ENCODE data around the gene SLC44A1. TPM values are rescaled to one million over a fixed set of nuclear protein-coding genes. Genes with fewer than 3 reads are reported as not detected.

The SLC44A1 gene
- polyA plus RNA-seq, 3 donors: 10.8 to 16.6 (median 11.6) TPM

- 83 to 94% (median 94%) methylated on average over 15 of the region's 15 CpGs for WGBS, 3 donors
- no peak overlapping the region for H3K27ac ChIP-seq (ENCODE audit: low read depth, low read length)
Observed at GRCh38 chr9:105457560-105458294, 213.3 kb downstream of the SLC44A1 start.

DNA sequence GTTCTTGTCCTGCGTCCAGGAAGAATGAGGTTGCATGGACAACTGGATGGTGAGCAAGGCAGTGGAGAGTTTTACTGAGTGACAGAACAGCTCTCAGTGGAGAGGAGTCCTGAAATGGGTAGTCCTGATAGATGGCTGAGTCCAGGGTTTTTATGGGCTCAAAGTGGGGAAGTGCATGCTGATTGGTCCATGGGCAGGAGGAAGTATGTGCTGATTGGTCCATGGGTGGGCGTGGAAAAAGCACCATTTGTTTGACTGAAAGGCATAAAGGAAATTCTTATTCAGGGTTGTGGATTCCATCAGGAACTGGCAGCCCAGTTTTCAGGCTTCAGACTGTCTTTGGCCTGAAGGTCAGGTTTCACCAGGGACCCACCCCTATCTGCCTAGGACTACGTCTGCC lies 214.0 kb downstream of the SLC44A1 start:
- no peak overlapping the region for H3K27ac ChIP-seq (ENCODE audit: low read depth, low read length)
- 90 to 100% (median 98%) methylated on average over 3 of the region's 3 CpGs for WGBS, 3 donors

DNA sequence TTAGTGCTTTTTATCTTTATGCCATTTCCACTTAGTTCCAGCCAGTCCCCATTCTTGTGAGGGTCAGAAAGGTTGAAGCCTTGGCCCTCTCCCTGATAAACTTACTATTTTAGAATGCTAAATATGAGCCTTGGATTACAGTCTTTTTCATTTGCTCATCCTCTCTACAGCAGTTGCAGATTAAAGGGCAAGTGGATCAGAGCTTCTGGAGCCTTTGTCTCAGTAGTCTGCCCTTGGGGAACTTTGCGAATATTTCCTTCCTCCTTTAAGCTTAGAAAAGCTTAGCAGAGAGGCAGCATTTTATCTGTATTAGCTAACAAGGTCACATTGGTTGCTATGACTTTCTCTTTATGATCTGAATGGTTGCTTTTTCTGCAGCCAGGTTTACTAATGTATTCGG lies 214.9 kb downstream of the SLC44A1 start:
- WGBS, 3 donors: 38 to 71% (median 55%) methylated on average over 2 of the region's 2 CpGs
- H3K27ac ChIP-seq (ENCODE audit: low read depth, low read length): no peak overlapping the region

GRCh38 chr9:105466898-105467455 lies 222.5 kb downstream of the SLC44A1 start:
- 82 to 91% (median 88%) methylated on average over 3 of the region's 3 CpGs for WGBS, 3 donors
- H3K27ac ChIP-seq (ENCODE audit: low read depth, low read length): no peak overlapping the region

GRCh38 chr9:105468875-105469274 lies 224.4 kb downstream of the SLC44A1 start:
- WGBS, 3 donors: 90 to 97% (median 96%) methylated on average over 1 of the region's 1 CpG
- H3K27ac ChIP-seq (ENCODE audit: low read depth, low read length): no peak overlapping the region

GRCh38 chr9:105473221-105473620 lies 228.8 kb downstream of the SLC44A1 start:
- WGBS, 3 donors: 97 to 98% (median 98%) methylated on average over 2 of the region's 2 CpGs
- no peak overlapping the region for H3K27ac ChIP-seq (ENCODE audit: low read depth, low read length)

DNA sequence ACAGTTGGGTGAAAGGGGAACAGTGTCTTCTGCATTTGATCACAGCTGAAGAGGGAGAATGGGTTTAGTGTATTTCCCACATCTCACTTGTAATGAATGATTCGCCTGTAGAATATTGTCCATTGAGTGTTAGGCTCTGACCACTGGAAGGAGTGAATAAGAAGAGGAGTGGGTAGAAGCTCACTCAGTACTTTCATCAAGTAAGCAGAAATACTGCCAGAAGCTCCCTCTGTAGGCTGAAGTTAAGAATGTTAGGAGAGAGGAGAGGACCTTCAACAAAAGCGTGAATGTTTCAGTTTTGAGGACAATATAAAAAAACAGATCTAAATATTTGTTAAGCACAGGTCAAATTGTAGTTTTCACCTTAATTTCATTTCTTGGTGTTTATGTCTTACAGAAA lies 230.9 kb downstream of the SLC44A1 start:
- WGBS, 3 donors: 54 to 82% (median 75%) methylated on average over 2 of the region's 2 CpGs
- no peak overlapping the region for H3K27ac ChIP-seq (ENCODE audit: low read depth, low read length)

DNA sequence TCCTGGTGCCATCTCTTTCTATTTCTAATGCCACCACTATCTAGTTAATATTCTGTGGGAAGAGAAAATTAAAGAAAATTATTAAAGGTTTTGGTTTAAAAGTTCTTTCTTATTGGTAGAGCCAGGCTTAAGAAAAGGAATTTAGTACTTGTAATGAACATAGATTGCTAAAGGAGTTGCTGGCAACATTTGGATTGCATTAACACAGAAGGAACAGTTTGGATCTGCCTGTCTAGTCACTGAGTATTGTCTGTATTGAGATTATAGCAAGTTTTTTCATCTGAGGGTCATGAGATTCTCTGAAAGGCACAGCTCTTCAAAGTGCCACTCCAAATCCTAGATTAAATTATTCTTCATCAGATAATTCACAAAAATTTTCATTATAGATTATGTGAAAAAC lies 235.4 kb downstream of the SLC44A1 start:
- no peak overlapping the region for H3K27ac ChIP-seq (ENCODE audit: low read depth, low read length)

DNA sequence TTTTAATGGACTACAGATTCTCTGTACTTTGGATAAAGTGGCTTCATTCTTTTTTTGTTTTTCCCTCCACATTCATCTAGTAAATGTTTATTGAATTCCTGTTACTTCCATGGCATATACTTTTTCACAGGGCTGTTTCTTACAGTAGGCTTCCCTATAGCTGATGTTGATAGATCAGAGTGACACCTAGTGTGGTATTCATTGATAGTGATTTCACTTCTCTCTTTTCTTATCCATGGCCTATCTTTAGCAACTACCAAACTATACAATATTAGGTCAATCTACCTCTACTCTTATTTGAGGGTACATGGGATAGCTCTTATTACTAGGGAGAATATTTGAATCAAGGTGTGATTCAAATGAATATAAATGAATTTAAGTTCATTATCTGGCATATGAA lies 239.2 kb downstream of the SLC44A1 start:
- H3K27ac ChIP-seq (ENCODE audit: low read depth, low read length): no peak overlapping the region

- H3K27ac ChIP-seq (ENCODE audit: low read depth, low read length): no peak overlapping the region
- WGBS, 3 donors: 93 to 99% (median 94%) methylated on average over 2 of the region's 2 CpGs
Observed at GRCh38 chr9:105484226-105484625, 239.8 kb downstream of the SLC44A1 start.

DNA sequence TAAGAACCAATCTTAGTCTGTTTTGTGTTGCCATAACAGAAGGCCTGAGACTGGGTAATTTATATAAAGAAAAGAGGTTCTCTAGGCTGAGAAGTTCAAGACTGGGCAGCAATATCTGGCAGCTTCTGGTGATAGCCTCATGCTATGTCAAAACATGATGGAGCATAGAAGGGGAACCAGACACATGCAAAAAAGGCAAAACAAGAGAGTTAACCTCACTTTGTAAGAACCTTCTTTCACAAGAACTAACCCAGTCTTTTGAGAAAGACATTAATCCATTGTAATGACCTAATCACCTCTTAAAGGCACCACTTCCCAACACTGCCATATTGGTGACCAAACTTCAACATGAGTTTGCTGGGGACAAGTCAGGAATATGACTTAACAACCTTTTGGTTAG lies 240.7 kb downstream of the SLC44A1 start:
- no peak overlapping the region for H3K27ac ChIP-seq (ENCODE audit: low read depth, low read length)

Other genes starting within 250 kb of the SLC44A1 start
- gene FSD1L, start 203.4 kb downstream of the SLC44A1 start, polyA plus RNA-seq: 1 to 10 TPM in 1 of 3 donors, under 1 TPM in 2; 0.45 to 1.0 (median 0.74) TPM